Measurements from ENCODE around the gene POLG.

POLG gene

DNA sequence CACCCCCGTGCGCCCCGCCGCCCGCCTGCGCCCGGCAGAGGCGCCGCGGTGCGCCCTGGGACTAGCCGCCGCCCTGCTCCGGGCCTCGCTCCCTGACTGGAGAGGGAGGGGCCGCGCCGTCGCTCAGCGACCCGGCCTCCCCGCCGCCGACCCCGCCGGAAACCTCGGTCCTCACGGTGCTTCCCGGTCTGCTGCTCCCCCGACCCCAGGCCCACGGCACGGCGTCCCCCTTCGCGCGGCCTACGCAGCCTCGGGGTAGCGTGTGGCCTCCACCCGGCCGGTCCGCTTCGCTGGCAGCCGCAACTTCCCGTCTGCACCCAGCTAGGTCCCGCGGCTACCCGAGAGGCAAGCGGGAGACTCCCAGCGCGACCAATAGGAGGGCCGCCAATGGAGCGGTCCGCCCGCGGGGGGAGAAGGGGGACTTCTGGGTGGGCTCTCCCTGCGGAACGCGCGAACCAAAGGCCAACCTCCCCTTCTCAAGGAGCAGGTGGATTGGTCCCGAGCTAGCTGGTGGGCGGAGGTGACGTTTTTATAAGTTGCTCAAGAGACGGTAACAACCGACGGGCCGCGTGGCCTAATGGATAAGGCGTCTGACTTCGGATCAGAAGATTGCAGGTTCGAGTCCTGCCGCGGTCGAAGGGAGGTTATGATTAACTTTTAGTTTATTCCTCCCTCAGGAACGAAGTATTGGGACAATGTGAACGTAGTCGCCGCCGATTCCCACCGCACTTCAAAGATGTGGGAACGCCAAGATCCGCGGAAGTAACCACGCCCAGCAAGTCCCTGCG, at the start of gene POLG:
Gene POLG (minus strand): TSS at position 315 of the 788 bp plus-strand sequence. CDS start 1,070 bp downstream, outside the sequence.
- peak; percentile 99 for DNase-seq

DNA sequence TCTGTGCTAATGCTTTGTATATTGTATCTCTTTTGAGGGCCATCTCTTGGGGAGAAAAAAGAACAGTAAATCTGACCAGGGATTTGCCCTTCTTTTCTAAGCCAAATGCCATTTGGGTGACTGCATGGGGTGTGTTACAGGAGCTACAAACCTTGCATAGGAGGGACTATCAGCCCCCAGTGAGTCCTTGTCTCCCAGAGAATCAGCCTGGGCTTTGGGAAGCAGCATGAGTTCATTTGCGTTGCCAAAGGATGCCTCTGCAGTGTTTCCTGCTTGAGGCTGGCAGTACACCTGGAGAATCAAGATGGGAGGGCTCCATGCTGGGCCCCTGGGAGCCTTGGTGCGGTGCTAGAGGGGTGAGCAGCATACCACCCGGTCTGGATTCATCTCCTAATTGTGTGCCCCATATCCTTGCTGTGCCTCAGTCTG, 49.6 kb upstream of the POLG start:
- no peak for DNase-seq

- no peak for DNase-seq
These were observed 48.9 kb upstream of the POLG start for GRCh38 chr15:89383365-89384175.

- no peak for DNase-seq
These were observed 47.5 kb upstream of the POLG start for GRCh38 chr15:89381888-89382686.

DNA sequence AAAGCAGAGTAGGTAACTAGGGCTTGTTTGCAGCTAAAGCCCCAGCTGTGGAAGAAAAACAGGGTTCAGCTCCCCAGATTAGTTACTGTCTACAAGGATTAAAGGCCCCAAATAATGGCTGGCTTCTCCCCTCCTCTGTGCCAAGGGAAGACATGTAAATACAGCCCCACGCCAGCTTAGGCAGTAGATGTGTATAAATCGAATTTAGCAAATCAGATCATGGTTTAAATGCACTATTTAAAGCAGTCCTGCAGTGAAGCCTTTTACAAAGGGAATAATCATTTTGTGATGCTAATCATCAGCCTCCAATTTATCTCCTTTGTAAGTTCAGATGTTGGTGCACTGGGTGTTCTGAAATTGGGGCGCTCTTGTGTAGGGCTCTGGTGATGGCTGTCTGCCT, 46.7 kb upstream of the POLG start:
- no peak for DNase-seq

DNA sequence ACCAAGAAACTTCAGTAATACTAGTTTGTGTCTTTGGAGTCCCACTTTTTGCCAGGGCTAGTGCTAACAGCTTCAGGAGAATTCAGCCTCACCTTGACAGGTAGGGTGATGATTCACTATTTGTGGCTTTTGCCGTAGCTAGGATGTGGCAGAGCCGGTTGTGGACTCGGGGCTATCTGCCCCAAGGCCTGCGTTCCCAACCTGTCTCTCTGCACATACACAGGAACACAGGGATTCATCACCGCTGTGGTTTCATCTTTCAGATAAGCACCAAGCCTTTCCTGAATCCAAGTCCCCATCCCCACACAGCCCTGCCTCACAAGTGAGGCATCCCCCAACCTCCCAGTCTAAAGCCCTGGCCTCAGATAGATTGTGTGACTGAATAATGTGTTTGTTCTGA, 45.2 kb upstream of the POLG start:
- DNase-seq = no peak

DNA sequence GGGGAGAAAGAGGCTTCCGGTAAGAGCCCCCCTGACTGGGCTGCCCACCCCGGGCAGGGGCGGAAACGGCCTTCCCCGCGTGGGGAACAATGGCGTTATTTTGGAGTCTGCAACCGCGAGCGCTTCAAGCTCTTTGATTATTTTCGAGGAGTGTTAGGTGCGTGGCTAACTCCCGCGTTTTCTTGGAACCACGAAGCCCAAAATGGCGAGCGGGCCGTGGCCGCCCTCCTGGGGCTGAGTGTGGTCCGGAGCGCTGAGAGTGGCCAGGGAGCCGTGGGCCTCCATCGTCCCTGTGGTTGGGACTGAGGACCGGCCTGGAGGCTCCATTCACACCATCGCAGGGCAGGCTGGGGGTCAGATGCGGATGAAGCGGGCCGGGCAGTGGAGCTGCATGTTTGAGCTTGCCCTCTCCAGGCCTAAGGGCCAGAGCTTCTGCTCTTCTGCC, 44.6 kb upstream of the POLG start:
- no peak for DNase-seq

GRCh38 chr15:89378296-89379151, 43.9 kb upstream of the POLG start:
- DNase-seq = no peak

DNA sequence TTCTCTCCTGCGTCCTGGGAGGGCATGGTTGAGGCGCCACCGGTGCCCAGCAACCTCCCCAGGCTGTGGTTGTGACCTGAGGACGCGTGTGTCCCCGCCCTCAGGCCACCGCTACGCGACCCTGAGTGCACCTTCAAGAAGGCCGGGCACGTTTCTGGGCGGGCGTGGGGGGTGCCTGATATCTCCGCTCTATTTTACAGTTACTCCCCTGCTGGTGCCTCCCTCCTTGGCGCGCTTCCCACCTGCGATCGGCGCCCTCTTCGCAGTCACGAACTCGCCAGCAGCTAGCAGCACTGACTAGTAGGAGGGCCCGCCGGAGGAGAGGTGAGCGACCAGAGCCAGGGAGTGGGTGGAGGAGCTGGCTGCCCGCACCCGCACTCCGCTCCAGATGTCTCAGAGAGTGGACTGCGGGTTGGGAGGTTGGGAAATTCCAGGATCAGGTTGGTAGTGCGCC, 43.2 kb upstream of the POLG start:
- no peak for DNase-seq

DNA sequence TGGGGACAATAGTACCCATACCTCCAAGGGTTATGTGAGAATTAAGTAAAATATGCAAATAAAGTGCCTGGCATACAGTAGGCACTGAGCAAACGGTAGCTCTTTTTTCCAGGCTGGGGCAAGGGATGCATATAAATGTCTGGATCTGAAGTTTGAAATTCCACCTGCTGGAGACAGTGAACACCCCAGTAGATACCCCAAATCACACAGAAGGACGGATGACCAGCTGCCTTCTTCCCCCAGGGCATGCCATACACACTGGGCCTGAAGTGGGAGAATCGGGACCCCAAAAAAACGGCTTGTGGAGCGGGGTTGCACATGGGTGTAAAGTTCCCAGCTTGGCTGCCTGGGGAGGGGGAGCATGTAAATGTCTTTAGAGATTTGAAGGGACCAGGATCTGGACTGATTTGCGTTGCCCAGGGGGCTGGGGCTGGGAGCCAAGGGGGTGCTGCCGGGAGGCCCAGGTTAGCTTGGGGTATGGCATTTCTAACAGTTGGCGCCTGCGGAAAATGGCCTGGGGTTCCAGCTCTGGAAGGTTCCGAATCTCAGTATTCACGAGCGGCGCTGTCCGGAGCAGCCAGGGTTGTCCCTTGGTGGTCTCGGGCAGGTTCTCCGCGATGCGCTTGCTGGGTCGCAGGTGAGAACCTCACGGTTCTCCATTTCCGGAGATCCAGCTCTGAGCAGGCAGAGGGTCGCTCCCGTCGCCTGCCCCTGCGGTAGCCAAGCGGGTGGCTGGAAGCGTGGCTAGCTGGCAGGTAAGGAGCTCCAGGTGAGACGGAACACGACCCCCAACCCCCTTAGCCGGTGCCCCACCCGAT, 42.6 kb upstream of the POLG start:
- no peak for DNase-seq

- no peak for DNase-seq
These were observed 41.8 kb upstream of the POLG start for GRCh38 chr15:89376388-89376787.

- no peak for DNase-seq
These were observed 40.7 kb upstream of the POLG start for GRCh38 chr15:89375093-89376005.

DNA sequence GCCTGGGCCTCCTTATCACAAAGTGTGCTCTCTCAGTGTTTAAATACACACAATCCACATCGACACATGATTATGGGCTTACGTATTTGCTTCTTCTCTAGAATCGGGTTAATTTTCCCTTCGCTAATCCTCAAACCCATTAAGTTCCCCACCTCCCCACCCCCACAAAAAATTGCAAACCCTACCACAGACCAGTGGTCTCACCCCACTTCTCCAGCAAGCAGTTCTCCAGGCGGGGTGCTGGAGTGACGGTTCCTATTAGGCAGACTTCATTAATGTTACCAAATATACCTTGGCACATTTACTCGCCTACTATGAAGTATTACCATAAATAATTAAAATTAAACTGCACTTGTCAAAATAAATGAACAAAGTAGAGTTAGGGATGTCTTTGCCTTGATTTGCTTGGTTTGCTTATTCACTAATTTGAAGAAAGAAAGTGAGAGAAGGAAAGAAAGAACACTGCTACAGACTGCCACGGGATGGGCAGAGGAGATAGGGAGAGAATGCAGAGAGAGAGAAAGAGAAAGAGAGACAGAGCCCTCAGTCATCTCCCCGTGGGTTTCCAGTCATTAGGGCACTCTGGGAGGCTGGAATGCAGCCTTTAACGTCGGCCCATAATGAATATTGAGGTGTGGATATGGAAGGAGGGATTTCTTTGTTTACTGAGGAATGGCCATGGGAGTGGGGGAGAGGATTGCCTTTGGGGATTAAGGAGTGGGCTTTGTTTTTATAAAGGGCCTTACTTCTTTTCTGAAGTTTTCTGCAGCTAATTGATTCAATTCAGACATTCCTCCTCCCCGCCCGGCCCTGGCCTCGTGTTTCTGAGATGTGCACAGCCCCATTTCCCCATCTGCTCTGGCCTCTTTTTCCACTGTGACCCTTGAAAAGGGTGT, 39.7 kb upstream of the POLG start:
- DNase-seq = no peak

GRCh38 chr15:89372069-89372935, 37.7 kb upstream of the POLG start:
- no peak for DNase-seq

GRCh38 chr15:89371228-89372044, 36.8 kb upstream of the POLG start:
- DNase-seq = no peak

DNA sequence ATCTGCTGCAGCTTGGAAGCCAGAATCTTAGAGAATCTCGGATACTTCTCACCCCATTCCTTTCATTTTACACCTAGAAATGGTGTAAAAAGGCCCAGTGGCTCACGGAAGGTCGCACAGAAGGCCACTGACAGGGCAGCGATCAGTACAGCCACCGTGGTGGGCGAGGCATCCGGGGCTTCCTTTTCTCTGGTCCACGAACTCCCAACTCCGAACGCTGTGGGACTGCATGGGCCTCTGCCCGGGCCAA, 36.3 kb upstream of the POLG start:
- no peak for DNase-seq

Data from activated effector memory CD4-positive, alpha-beta T cell treated with anti-CD3 and anti-CD28 coated beads, Interleukin-2, amount 50 U/mL, for 16 hours (primary cell).